Posterior vena cava (tissue), 2 donors: ENCODE results near the gene TRABD2A. TPM values are rescaled to one million over a fixed set of nuclear protein-coding genes. Genes with fewer than 3 reads are reported as not detected.
A peak's percentile ranks its signal among the peaks of the same experiment; 100 is the strongest.
"Not testable (repeated sequence)": the region's sequence is repeated elsewhere in the genome, so short reads cannot be mapped to it uniquely, and the experiment has no call there.

Experiments used
- DNase-seq: peaks from one replicate; pipeline ENCODE4 v3.0.0-alpha.2; 2020; ENCODE audit warnings: low spot score
- intact Hi-C, 2 donors: fragments of 100-400 bp; cut with DNase I; formaldehyde crosslinking; loops; one replicate each; pipeline versions ENCODE4 v1.14.1 to v1.14.2; 2022 to 2023
- total RNA-seq, 2 donors: library from RNA; stranded (reverse); fragmentation: NEBNext Ultra II Directional; extraction: Animal tissue kit (Norgen Biotek cat#: 25700); gene quantifications; one replicate each; pipeline ENCODE4 v1.2.1, GENCODE V29; 2021
- donor health status: DM: yes; HTN: yes; CAD: no.
- donor health status: DM: yes; HTN: yes; CAD: no.

TRABD2A gene
- total RNA-seq, 2 donors from 2014 or later, result 1.0 to 2.6 TPM

DNA sequence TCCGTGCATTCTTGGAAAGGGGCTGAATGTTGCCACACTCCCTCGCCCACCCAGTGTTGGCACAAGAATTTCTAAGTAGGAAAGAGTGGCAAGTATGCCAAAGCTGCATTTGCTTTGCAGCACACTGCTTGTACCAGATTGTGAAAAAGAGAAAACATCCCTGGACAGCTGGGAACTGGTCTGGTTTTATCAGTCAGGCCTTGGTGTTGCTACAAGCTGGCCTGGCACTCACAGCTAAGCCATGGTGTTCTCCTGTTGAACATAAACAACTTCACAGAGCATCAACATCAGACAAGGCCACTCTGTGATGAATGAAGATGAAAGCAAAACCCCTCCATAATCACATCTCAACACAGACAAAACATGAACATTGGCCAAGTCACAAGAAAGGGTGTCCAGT, 4.2 kb upstream of the TRABD2A start:
- intact Hi-C loops, result loop anchor here in 1 of 2 donors (10.0 kb wide), 1 partner anchor 390 kb away; no protein-coding TSS in a partner anchor
- no peak for DNase-seq

DNA sequence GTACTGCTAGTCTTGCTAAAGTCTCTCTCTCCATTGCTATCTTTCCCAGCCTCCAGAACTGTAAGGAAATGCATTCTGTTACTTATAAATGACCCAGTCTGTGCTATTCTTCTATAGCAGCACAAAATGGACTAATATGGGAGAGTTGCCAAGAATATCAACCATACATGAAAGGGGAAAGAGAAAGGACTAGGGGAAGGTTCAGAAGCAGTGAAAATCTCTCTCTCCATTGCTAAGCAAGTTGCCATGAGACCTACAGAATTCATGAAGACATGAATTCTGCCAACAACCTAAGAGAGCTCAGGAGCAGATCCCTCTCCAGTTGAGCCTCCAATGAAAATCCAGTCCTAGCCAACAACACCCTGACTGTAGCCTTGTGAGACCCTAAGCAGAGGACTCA, 3.6 kb upstream of the TRABD2A start:
- intact Hi-C loops, result loop anchor here in 1 of 2 donors (10.0 kb wide), 1 partner anchor 390 kb away; no protein-coding TSS in a partner anchor
- DNase-seq, result no peak

DNA sequence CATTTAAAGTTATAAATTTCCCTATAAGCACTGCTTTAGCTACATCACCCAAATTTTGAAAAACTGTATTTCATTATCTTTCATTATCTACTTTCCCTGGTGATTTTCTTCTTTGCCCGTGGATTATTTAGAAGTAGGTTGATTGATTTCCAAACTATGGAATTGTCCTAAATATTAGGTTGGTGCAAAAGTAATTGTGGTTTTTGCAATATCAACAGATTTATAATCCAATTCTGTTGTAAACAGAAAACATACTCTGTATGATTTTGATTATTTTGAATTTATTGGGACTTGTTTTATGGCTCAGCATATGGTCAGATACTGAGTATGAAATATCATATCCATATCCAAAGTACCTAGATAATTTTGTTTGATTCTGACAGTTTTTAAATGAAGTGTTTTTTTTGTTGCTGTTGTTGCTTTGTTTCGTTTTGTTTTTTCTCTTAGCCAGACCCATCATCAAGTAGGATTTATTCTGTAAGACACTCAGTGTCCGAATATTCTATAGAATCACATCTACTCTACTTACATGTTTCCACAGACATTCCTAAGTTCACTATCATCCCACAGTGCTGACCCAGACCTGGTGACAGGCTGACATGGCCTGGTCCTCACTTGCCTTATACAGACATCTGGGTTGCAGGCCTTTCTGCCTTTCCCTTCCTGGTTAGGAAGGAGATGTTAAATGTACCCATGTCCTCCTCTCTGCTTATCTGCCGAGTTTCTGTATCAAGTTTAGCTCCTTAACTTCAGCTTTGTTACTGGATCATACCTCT, 2.1 kb upstream of the TRABD2A start:
- DNase-seq, result no peak
- intact Hi-C loops, result loop anchor here in 1 of 2 donors (10.0 kb wide), 1 partner anchor 388 kb away; no protein-coding TSS in a partner anchor

DNA sequence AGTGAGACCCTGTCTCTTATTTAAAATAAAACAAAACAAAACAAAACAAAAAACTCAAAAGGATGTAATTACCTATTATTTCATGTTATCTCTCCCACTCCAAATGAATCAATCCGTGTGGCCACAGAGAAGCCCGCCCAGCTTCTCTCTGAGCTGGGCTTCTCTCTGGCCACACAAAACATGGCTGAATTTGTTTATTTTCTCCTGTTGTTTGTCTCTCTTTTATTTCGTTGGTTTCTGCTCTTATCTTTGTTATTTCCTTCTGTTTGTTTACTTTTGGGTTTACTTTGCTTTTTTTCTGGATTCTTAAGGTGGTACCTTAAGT, 1.5 kb upstream of the TRABD2A start:
- intact Hi-C loops, result loop anchor here in 1 of 2 donors (10.0 kb wide), 1 partner anchor 388 kb away; no protein-coding TSS in a partner anchor
- DNase-seq, result no peak

DNA sequence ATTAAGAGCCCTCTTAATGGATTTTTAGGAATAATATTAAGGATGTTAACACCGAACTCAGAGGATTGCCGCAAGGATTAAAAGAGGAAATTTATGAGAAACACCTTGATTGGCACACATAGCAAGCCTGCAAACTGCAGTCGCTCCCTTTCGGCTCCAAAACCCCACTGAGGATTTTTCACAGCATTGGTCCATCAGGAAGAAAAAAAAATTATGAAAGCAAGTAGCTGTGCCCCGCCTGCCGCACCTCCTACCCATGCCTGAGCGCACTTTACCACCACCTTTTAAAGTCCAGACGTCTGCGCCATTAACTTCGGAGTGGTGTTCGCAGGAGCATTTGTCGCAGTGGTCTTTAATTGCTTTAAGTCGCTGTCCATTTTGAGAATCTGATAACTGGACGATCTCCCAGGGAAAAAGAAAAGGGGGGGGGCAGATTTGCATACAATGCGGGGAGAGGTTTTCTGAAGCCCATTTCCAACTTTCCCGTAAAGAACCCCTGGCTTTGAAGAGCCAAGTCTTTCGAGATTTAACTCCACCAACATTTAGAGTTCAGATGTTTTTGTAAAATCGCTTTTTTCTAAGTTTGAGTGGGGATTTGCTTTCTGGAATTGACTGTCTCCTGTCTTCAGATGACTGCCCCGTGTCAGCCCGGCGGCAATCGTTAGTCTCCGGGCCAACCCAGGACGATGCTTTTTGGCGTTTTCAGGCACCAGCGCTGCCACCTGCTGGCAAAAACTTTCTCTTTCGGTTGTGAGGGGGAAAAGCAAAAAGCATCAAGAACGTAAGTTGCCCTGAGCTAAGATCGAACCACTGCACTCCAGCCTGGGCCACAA, 913 bp upstream of the TRABD2A start:
- peak; percentile 91 for DNase-seq
- intact Hi-C loops, result loop anchor here in 1 of 2 donors (10.0 kb wide), 1 partner anchor 387 kb away; no protein-coding TSS in a partner anchor

DNA sequence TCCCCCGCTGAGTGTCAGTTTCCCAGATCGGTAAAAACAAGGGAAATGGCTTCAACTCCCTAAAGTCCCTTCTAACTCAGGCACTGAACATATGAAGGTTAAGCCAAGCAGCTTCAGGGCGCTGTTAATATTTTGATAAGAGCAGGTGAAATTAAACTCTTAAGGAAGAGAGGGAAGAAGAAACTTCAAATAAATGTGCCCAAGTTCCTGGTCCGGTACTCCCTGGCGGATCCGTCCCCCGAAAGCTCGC, 564 bp downstream of the TRABD2A start:
- intact Hi-C loops, result loop anchor here in 1 of 2 donors (10.0 kb wide), 1 partner anchor 386 kb away; no protein-coding TSS in a partner anchor
- DNase-seq, result no peak

DNA sequence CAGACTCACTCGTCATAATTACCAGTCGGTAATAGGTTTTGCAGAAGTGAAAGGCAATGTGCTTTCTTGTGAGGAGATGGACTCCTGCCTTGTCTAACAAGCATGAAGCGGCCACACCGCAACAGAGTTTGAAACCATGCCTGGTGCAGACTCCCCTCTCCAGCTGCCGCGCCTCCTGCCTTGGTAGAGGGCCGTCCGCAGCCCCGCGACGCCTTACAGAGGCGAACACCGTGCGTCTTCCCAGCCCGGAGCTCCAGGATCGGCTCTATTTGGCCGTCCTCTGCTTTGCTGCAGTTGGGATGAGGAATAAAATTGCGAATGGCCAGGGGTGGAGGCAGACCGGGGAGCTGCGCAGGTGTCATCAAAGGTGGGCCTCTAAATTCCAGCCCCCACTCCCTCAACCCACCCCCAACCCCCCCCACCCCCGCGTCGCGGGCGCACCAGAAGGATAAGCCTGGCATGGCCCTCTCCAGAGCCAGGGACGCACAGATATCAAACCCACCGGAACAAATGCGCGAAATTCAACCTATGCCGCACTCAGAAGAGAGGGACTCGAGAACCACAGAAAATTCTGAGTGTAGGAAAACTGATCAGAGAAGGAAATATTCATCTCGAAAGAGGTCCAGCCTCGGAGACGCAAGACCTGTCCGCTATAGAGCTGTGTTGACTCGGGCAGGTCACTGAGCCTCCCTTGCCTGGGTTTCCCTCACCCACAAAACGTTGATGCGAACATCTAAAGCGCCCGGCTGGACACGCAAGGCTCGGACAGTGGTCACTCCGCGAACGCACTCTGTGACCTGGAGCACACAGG, 1.1 kb downstream of the TRABD2A start:
- no peak for DNase-seq
- intact Hi-C loops, result loop anchor here in 1 of 2 donors (10.0 kb wide), 1 partner anchor 385 kb away; no protein-coding TSS in a partner anchor

DNA sequence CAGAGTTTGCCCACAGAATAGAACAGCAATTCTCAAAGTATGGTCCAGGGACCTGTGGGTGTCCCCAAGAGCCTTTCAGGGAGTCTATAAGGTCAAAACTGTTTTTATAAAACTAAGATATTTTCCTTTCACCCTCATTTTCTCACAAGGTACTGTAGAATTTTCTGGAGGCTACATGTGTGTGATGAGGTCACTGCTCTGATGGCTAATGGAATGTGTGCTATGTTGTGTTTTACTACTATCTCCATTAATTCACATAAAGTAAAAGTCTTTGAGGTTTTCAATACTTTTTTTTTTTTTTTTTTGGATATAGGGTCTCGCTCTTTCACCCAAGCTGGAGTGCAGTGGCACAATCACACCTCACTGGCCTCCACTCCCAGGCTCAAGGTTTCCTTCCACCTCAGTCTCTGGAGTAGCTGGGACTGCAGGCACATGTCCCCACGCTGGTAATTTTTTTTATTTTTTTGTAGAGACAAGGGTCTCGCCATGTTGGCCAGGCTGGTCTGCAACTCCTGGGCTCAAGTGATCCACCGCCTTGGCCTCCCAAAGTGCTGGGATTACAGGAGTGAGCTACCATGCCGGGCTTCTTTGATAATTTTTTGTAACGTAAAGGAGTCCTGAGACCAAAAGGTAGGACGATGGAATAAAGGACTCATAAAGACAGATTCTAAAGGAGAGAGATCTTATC, 1.8 kb downstream of the TRABD2A start:
- intact Hi-C loops, result no loop called here
- no peak for DNase-seq

DNA sequence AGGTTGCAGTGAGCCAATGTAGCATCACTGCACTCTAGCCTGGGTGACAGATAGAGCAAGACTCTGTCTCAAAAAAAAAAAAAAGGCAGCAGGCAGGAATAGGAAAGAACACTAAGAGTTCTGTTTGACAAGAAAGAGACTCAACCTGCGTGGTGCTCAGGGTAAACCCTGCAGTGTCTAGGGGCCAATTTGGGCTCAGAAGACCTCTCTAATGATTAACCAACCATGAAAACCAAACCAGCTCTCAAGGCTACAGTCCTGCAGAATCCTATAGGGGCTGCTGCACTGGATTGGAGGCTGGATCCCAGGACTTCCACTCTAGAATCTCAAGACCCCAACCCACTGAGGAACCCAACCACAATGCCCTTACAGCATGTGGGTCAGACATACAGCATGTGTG, 2.4 kb downstream of the TRABD2A start:
- intact Hi-C loops, result no loop called here

DNA sequence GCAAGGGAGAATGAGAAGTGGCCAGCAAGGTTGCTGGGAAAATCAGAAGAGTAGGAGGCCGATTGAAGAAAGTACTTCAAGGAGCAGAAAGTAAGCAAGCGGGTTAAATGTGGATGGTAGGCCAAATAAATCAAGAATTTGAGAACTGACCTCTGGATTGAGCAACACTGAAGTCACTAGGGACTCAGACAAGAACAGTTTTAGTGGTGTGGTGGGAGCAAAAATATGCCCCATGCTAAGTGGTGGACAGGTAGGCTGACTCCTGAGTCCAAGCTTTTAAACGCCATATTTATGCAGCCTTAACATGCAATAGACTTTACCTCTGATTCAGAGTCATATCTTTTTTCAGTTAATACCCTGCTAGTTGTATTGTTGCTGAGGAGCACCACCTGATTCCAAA, 4.5 kb downstream of the TRABD2A start:
- intact Hi-C loops, result no loop called here
- DNase-seq, result no peak

More for the DNA sequence above, 2.4 kb downstream of the TRABD2A start:
- DNase-seq, result no peak

DNA sequence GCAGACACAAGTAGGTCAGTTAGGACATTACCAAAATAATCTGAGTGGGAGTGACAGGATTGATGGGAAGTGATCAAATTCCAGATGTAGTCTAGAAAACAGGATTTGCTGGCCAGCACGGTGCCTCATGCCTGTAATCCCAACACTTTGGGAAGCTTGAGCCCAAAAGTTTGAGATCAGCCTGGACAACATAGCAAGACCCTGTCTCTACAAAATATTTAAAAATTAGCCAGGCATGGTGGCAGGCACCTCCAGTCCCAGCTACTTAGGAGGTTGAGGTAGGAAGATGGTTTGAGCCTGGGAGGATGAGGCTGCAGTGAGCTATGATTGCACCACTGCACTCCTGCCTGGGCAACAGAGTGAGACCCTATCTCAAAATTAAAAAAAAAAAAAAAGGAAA, 5.3 kb downstream of the TRABD2A start:
- DNase-seq, intact Hi-C loops: not testable (repeated sequence)

DNA sequence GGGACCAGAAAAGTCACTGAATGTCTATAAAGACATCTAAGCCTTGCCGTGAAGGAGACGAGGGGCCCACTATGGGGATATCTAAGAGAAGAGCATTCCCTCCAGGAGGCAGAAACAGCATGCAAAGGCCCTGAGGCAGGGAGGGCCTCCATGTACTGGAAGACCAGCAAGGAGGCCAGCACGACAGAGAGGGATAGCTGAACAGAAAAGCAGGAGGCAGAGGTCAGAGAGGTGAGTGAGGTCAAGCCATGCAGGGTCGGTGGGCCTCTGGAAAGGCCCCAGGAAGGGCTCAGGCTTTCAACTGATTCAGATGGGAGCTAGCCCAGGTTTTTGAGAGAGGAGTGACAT, 5.7 kb downstream of the TRABD2A start:
- intact Hi-C loops, result no loop called here
- DNase-seq, result no peak

DNA sequence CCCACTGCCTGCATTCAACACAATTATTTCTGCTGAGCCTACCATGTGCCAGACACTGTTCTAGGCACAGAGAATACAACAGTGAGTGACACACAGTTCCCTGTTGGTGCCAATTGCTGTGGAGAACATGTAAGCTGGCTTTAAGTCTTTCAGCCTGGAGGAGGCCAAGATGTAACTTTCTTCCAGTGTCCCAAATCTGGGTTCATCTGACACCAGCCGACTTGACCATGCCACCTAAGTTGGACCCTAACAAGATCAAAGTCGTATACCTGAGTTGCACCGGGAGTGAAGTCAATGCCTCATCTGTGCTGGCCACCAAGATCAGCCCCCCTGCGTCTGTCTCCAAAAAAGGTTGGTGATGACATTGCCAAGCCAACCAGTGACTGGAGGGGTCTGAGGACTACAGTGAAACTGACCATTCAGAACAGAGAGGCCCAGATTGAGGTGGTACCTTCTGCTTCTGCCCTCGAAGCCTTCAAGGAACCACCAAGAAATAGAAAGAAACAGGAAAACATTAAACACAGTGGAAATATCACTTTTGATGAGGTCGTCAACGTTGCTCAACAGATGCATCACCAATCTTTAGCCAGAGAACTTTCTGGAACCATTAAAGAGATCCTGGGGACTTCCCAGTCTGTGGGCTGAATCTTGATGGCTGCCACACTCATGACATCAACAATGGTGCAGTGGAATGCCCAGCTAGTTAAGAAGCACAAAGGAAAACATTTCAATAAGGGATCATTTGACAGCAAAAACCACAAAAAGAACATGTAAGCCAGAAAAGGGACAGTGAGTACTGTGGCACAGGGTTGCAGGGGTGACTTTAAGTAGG, 6.3 kb downstream of the TRABD2A start:
- no peak for DNase-seq
- intact Hi-C loops, result no loop called here

DNA sequence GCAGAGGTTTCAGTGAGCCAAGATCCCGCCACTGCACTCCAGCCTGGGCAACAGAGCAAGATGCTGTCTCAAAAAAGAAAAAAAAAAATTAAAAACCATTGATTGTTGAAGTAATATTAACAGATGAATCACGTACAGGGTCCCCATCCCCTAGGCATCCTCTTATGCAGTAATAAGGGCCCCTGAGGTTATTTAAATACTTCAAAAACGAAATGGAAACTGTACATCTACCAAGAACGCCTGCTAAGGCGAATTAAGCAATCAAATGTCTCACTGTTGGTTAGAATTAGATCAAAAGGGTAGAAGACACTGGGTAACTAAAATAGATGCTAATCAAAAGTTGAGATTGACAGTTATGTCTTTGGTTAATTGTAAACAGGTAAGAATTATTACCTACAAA, 7.5 kb downstream of the TRABD2A start:
- no peak for DNase-seq
- intact Hi-C loops, result no loop called here

DNA sequence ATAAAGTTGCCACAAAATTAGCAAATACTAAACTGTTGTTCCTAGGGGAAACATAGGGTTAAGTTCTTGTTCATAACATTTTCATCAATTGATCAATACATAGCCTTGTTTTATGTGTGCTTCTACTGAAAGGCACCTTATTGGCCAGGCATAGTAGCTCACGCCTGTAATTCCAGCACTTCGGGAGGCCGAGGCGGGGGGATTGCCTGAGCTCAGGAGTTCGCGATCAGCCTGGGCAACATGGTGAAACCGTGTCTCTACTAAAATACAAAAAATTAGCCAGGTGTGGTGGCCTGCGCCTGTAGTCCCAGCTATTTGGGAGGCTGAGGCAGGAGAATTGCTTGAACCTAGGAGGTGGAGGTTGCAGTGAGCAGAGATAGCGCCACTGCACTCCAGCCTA, 8.2 kb downstream of the TRABD2A start:
- DNase-seq, intact Hi-C loops: not testable (repeated sequence)

DNA sequence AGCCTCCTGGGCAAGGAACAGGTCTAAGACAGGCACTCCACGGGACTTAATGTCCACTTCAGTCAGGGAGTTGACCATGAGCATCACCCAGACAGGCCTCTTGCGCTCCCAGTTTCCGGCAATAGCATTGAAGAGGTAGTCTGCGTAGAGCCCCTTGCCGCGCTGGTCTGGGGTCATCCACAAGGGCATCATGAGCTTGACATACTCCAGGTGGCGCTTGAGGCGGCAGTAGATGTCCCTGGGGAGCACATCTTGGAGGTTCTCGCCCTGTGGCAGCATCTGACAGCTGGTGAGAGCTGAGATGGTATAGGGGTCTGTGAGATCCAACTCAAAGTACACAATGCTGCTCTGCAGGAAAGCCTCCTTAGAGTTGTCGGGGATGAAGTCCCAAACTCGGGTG, 10.6 kb downstream of the TRABD2A start:
- intact Hi-C loops, result no loop called here
- DNase-seq, result no peak

DNA sequence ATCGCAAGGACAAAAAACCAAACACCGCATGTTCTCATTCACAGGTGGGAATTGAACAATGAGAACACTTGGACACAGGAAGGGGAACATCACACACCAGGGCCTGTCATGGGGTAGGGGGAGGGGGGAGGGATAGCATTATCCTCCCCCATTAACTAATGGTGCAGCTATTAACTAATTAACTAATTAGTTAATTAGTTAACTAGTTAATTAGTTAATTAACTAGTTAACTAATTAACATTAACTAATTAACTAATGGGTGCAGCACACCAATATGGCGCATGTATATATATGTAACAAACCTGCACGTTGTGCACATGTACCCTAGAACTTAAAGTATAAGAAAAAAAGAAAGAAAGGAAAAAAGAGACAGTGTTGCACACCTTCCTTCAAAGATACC, 12.6 kb downstream of the TRABD2A start:
- not testable (repeated sequence) for DNase-seq

DNA sequence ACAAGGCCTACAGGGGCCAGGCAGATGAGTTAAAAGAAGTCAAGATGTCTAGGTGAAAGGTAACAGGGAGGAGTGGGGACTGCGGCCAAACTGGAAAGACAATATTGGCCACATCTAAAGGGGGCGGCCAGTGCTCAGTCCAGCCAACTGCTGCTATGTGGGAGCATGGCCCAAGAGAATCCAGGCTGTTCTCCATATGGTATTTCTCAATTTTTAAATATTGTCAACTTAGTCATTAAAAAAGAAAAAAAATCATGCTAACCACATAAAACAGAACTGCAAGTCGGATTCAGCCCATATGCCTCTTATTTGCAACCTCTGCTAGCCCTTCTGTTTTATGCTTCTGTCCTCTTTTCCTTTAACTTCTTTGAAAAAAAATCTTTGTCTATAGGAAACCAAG, 14.8 kb downstream of the TRABD2A start:
- intact Hi-C loops, result no loop called here
- DNase-seq, result no peak

More for the DNA sequence above, 12.6 kb downstream of the TRABD2A start:
- intact Hi-C loops, result not testable (repeated sequence)
